Measurements from ENCODE around the gene MAMDC2. TPM values are rescaled to one million over a fixed set of nuclear protein-coding genes. Genes with fewer than 3 reads are reported as not detected.
A peak's percentile ranks its signal among the peaks of the same experiment; 100 is the strongest.

MAMDC2 gene
- total RNA-seq, 1 experiment from 2014 or later, result 4.6 TPM

- no CpG with 5 or more reads among the region's 5 CpGs for WGBS (ENCODE audit: extremely low coverage, insufficient read length, low lambda C conversion rate)
- H3T11ph ChIP-seq (ENCODE audit: low read length), result no peak overlapping the region
- H2BK5ac ChIP-seq (ENCODE audit: insufficient read length, low read length), result no peak overlapping the region
- H3K4me1 ChIP-seq (ENCODE audit: insufficient read depth, low read length), result no peaks in the 10 kb centered on the region
- no peak overlapping the region for H2BK15ac ChIP-seq (ENCODE audit: low read depth, low read length)
- no peak overlapping the region for H4K91ac ChIP-seq (ENCODE audit: insufficient read length, low read depth, low read length)
- H2AFZ ChIP-seq (ENCODE audit: low read length), result no peak overlapping the region
- no peak overlapping the region for H2BK20ac ChIP-seq (ENCODE audit: low read depth, low read length, poor library complexity, severe bottlenecking)
- H3K4ac ChIP-seq (ENCODE audit: low read depth, low read length), result no peak overlapping the region
- H3K9me3 Mint-ChIP-seq, result peaks cover 9% of the 10 kb centered on the region in 2 experiments; a peak in 4 of 5 replicates
- H4K20me1 ChIP-seq (ENCODE audit: control insufficient read depth, insufficient read depth, insufficient read length), result no peaks in the 10 kb centered on the region
- H3K4me1 Mint-ChIP-seq, result peaks cover 8 to 11% of the 10 kb centered on the region in 2 experiments
- no peak overlapping the region for H3K9ac ChIP-seq (ENCODE audit: extremely low read depth, insufficient read length, low read length)
- no peaks in the 10 kb centered on the region for H3K23me2 ChIP-seq (ENCODE audit: insufficient read length, low read depth, low read length, poor library complexity, severe bottlenecking)
- TF ChIP-seq CTCF (conservative IDR thresholded peaks at IDR 0.05), result no peak
- no peaks in the 10 kb centered on the region for H3K9me3 ChIP-seq (ENCODE audit: control insufficient read depth, low read depth, low read length)
- peak; percentile 35 for DNase-seq
- no peak overlapping the region for H3K56ac ChIP-seq (ENCODE audit: insufficient read length, low read depth, low read length)
- H3K14ac ChIP-seq (ENCODE audit: insufficient read depth, low read length), result no peak overlapping the region
- no peak overlapping the region for H3K4me2 ChIP-seq (ENCODE audit: insufficient read depth, insufficient read length, low read length)
- H3K23ac ChIP-seq (ENCODE audit: insufficient read length, low read depth, low read length), result no peak overlapping the region
- H3K4me3 Mint-ChIP-seq, result no peak overlapping the region
- H3K27me3 Mint-ChIP-seq (ENCODE audit: low read depth), result no peaks in the 10 kb centered on the region; the same call in 1 of the 2 replicates
- no peak overlapping the region for H2BK12ac ChIP-seq (ENCODE audit: insufficient read length, low read depth, low read length)
- no peak overlapping the region for H4K5ac ChIP-seq (ENCODE audit: insufficient read length, low read depth, low read length)
- no peak overlapping the region for H3K27ac ChIP-seq (ENCODE audit: insufficient read length, low read depth, low read length)
- H3K79me2 ChIP-seq (ENCODE audit: insufficient read depth, low read length), result no peaks in the 10 kb centered on the region
- no peaks in the 10 kb centered on the region for H3K27me3 ChIP-seq (ENCODE audit: insufficient read depth, low read length)
- no peak overlapping the region for H4K8ac ChIP-seq (replicated peaks; ENCODE audit: insufficient read length, low read depth, low read length)
- no peak overlapping the region for H2AK5ac ChIP-seq (ENCODE audit: insufficient read length, low read length)
- no peak overlapping the region for H3K18ac ChIP-seq (ENCODE audit: insufficient read length, low read depth, low read length)
- H3K79me1 ChIP-seq (ENCODE audit: insufficient read depth, low read depth, low read length, poor library complexity, severe bottlenecking), result no peaks in the 10 kb centered on the region
- H3K27ac Mint-ChIP-seq, result peak overlapping the region in 1 of 3 experiments; percentile 23; a peak in 3 of 7 replicates
- H3K36me3 Mint-ChIP-seq (ENCODE audit: insufficient read depth in 1 of 3, low read depth in 3 of 3), result peaks cover 0 to 7% (median 3%) of the 10 kb centered on the region in 3 experiments; a peak in 5 of 7 replicates
- no peak overlapping the region for H2BK120ac ChIP-seq (ENCODE audit: low read depth, low read length, poor library complexity, severe bottlenecking)
Observed at GRCh38 chr9:70020217-70020616, 23.4 kb upstream of the MAMDC2 start.
